H9 (cell line): ENCODE results near the gene TFRC. TPM values are rescaled to one million over a fixed set of nuclear protein-coding genes. Genes with fewer than 3 reads are reported as not detected.

ENCODE experiments used
- DNase-seq: peaks from one replicate; pipeline ENCODE4 v3.0.0-alpha.2; 2017
- H2AFZ ChIP-seq: one replicate; pipeline ENCODE4 v1.6.1; 2013; ENCODE audit warnings: mild to moderate bottlenecking, low read length, control low read depth, moderate library complexity
- H2AK5ac ChIP-seq: 2 replicates; pipeline ENCODE4 v1.6.1; 2013; ENCODE audit warnings: low read length, control low read depth, mixed read lengths; ENCODE audit not compliant: insufficient read length
- H2BK120ac ChIP-seq: one replicate; pipeline ENCODE4 v1.6.1; 2013; ENCODE audit warnings: low read depth, mild to moderate bottlenecking, low read length, control low read depth, inconsistent platforms; ENCODE audit not compliant: poor library complexity, severe bottlenecking
- H2BK12ac ChIP-seq: 2 replicates; pipeline ENCODE4 v1.6.1; 2013; ENCODE audit warnings: low read length, control low read depth, mixed read lengths, low read depth; ENCODE audit not compliant: insufficient read length
- H2BK15ac ChIP-seq: 2 replicates; pipeline ENCODE4 v1.6.1; 2013; ENCODE audit warnings: low read depth, low read length, control low read depth
- H2BK20ac ChIP-seq: one replicate; pipeline ENCODE4 v1.6.1; 2013; ENCODE audit warnings: low read depth, mild to moderate bottlenecking, low read length, control low read depth, inconsistent platforms; ENCODE audit not compliant: poor library complexity, severe bottlenecking
- H2BK5ac ChIP-seq: 2 replicates; pipeline ENCODE4 v1.6.1; 2013; ENCODE audit warnings: low read length, control low read depth, mixed read lengths; ENCODE audit not compliant: insufficient read length
- H3K14ac ChIP-seq: 2 replicates; pipeline ENCODE4 v1.6.1; 2013; ENCODE audit warnings: low read length, control low read depth; ENCODE audit not compliant: insufficient read depth
- H3K18ac ChIP-seq: 2 replicates; pipeline ENCODE4 v1.6.1; 2013; ENCODE audit warnings: low read depth, mild to moderate bottlenecking, mixed read lengths, low read length, control low read depth; ENCODE audit not compliant: insufficient read length
- H3K23ac ChIP-seq: 2 replicates; pipeline ENCODE4 v1.6.1; 2013; ENCODE audit warnings: low read length, control low read depth, mixed read lengths, low read depth; ENCODE audit not compliant: insufficient read length
- H3K23me2 ChIP-seq: 2 replicates; pipeline ENCODE4 v1.6.1; 2013; ENCODE audit warnings: low read depth, mild to moderate bottlenecking, mixed read lengths, low read length, control low read depth; ENCODE audit not compliant: insufficient read length, poor library complexity, severe bottlenecking
- H3K27ac ChIP-seq: 2 replicates; pipeline ENCODE4 v1.5.1; 2013; ENCODE audit warnings: low read length, control low read depth, mixed read lengths, low read depth; ENCODE audit not compliant: insufficient read length
- H3K27me3 ChIP-seq: 2 replicates; pipeline ENCODE4 v1.6.1; 2013; ENCODE audit warnings: low read length, control low read depth, inconsistent platforms; ENCODE audit not compliant: insufficient read depth
- H3K4ac ChIP-seq: 2 replicates; pipeline ENCODE4 v1.6.1; 2013; ENCODE audit warnings: low read depth, mild to moderate bottlenecking, control low read depth, inconsistent platforms, low read length, moderate library complexity
- H3K4me1 ChIP-seq: 2 replicates; pipeline ENCODE4 v1.6.1; 2013; ENCODE audit warnings: low read length, control low read depth, inconsistent platforms; ENCODE audit not compliant: insufficient read depth
- H3K4me2 ChIP-seq: 2 replicates; pipeline ENCODE4 v1.6.1; 2013; ENCODE audit warnings: low read length, control low read depth, mixed read lengths; ENCODE audit not compliant: insufficient read length, insufficient read depth
- H3K56ac ChIP-seq: 2 replicates; pipeline ENCODE4 v1.6.1; 2013; ENCODE audit warnings: low read depth, mild to moderate bottlenecking, mixed read lengths, low read length, control low read depth; ENCODE audit not compliant: insufficient read length
- H3K79me1 ChIP-seq: 2 replicates; pipeline ENCODE4 v1.6.1; 2013; ENCODE audit warnings: low read depth, mild to moderate bottlenecking, moderate library complexity, low read length, control low read depth, inconsistent platforms; ENCODE audit not compliant: insufficient read depth, poor library complexity, severe bottlenecking
- H3K79me2 ChIP-seq: 2 replicates; pipeline ENCODE4 v1.6.1; 2013; ENCODE audit warnings: low read length, control low read depth, inconsistent platforms; ENCODE audit not compliant: insufficient read depth
- H3K9ac ChIP-seq: 2 replicates; pipeline ENCODE4 v1.6.1; 2013; ENCODE audit warnings: low read length, control low read depth, mixed read lengths; ENCODE audit not compliant: insufficient read length; ENCODE audit errors: extremely low read depth
- H3K9me3 ChIP-seq: one replicate; pipeline ENCODE4 v1.6.1; 2013; ENCODE audit warnings: low read depth, low read length, inconsistent platforms; ENCODE audit not compliant: control insufficient read depth
- H3T11ph ChIP-seq: one replicate; pipeline ENCODE4 v1.6.1; 2013; ENCODE audit warnings: mild to moderate bottlenecking, low read length, control low read depth, inconsistent platforms
- H4K20me1 ChIP-seq: one replicate; pipeline ENCODE4 v1.6.1; 2013; ENCODE audit not compliant: control insufficient read depth, insufficient read length, insufficient read depth
- H4K5ac ChIP-seq: 2 replicates; pipeline ENCODE4 v1.6.1; 2013; ENCODE audit warnings: low read depth, mild to moderate bottlenecking, mixed read lengths, low read length, control low read depth; ENCODE audit not compliant: insufficient read length
- H4K8ac ChIP-seq: replicated peaks from 2 replicates; pipeline ENCODE4 v1.6.1; 2013; ENCODE audit warnings: low read length, control low read depth, mixed read lengths, low read depth; ENCODE audit not compliant: insufficient read length
- H4K91ac ChIP-seq: 2 replicates; pipeline ENCODE4 v1.6.1; 2013; ENCODE audit warnings: low read depth, mild to moderate bottlenecking, moderate library complexity, mixed read lengths, low read length, control low read depth; ENCODE audit not compliant: insufficient read length
- H3K27ac Mint-ChIP-seq, 3 experiments: 2 replicates in 2 of 3; 3 replicates in 1 of 3; pipeline ENCODE4 v1.8.0; 2020 to 2021; ENCODE audit warnings: mixed read lengths in 3 of 3, mild to moderate bottlenecking in 1 of 3, moderate library complexity in 1 of 3
- H3K27me3 Mint-ChIP-seq: 2 replicates; pipeline ENCODE4 v1.8.0; 2021; ENCODE audit warnings: low read depth, mild to moderate bottlenecking, moderate library complexity, mixed read lengths
- H3K36me3 Mint-ChIP-seq, 3 experiments: 2 replicates in 2 of 3; 3 replicates in 1 of 3; pipeline ENCODE4 v1.8.0; 2020 to 2021; ENCODE audit warnings: low read depth in 3 of 3, mixed read lengths in 3 of 3; ENCODE audit not compliant: insufficient read depth in 1 of 3
- H3K4me1 Mint-ChIP-seq, 2 experiments: 2 replicates each; pipeline ENCODE4 v1.8.0; 2020; ENCODE audit warnings: mixed read lengths in 2 of 2
- H3K4me3 Mint-ChIP-seq, 2 experiments: 2 replicates in 1 of 2; 3 replicates in 1 of 2; pipeline ENCODE4 v1.8.0; 2020 to 2021; ENCODE audit warnings: mild to moderate bottlenecking in 2 of 2, mixed read lengths in 2 of 2, moderate library complexity in 1 of 2
- H3K9me3 Mint-ChIP-seq, 2 experiments: 2 replicates in 1 of 2; 3 replicates in 1 of 2; pipeline ENCODE4 v1.8.0; 2020; ENCODE audit warnings: mild to moderate bottlenecking in 2 of 2, mixed read lengths in 2 of 2, moderate library complexity in 1 of 2
- WGBS: extraction: QIAGEN DNeasy Blood & Tissue Kit; methylation state at CpG from one replicate; pipeline ENCODE4 v1.1.7; 2013; ENCODE audit warnings: missing lambda C conversion rate, low lambda C conversion rate, mixed read lengths; ENCODE audit not compliant: insufficient read length; ENCODE audit errors: extremely low coverage; 5-methylcytosine and 5-hydroxymethylcytosine counted together
- total RNA-seq: library from RNA; stranded (reverse); gene quantifications from 2 replicates; pipeline ENCODE4 v1.2.1, GENCODE V29; 2021
- TF ChIP-seq, protein P1 (sequence below): fragments of 200-600 bp; sonication (generic); conservative IDR thresholded peaks from 3 replicates; pipeline ENCODE4 v1.8.0; 2021; ENCODE audit warnings: antibody characterized with exemption, mild to moderate bottlenecking

The TFRC gene
- total RNA-seq, 1 experiment from 2014 or later, result 135 TPM

DNA sequence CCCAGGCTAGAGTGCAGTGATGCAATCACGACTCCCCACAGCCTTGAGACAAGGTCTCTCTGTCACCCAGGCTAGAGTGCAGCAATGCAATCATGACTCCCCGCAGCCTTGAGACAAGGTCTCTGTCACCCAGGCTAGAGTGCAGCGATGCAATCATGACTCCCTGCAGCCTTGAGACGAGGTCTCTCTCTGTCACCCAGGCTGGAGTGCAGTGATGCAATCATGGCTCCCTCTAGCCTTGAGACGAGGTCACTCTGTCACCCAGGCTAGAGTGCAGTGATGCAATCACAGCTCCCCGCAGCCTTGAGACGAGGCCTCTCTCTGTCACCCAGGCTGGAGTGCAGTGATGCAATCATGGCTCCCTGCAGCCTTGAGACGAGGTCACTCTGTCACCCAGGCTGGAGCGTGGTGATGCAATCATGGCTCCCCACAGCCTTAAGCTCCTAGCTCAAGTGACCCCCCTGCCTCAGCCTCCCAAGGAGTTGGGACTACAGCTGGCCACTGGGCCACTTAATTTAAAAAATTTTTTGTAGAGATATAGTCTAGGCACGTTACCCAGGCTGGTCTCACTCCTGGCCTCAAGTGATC, 26.1 kb downstream of the TFRC start:
- no peaks in the 10 kb centered on the region for H3K23me2 ChIP-seq
- H3K4ac ChIP-seq, result no peak overlapping the region
- no peak overlapping the region for H4K8ac ChIP-seq
- no peaks in the 10 kb centered on the region for H3K9me3 ChIP-seq
- no peak overlapping the region for H2BK120ac ChIP-seq
- no peak overlapping the region for H2AK5ac ChIP-seq
- no peak overlapping the region for H3K4me3 Mint-ChIP-seq
- no peak overlapping the region for H2BK5ac ChIP-seq
- TF ChIP-seq, protein P1, sequence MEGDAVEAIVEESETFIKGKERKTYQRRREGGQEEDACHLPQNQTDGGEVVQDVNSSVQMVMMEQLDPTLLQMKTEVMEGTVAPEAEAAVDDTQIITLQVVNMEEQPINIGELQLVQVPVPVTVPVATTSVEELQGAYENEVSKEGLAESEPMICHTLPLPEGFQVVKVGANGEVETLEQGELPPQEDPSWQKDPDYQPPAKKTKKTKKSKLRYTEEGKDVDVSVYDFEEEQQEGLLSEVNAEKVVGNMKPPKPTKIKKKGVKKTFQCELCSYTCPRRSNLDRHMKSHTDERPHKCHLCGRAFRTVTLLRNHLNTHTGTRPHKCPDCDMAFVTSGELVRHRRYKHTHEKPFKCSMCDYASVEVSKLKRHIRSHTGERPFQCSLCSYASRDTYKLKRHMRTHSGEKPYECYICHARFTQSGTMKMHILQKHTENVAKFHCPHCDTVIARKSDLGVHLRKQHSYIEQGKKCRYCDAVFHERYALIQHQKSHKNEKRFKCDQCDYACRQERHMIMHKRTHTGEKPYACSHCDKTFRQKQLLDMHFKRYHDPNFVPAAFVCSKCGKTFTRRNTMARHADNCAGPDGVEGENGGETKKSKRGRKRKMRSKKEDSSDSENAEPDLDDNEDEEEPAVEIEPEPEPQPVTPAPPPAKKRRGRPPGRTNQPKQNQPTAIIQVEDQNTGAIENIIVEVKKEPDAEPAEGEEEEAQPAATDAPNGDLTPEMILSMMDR, result no peak
- no peaks in the 10 kb centered on the region for H3K9me3 Mint-ChIP-seq
- no peak overlapping the region for H4K91ac ChIP-seq
- H3T11ph ChIP-seq, result no peak overlapping the region
- peak overlapping the region; percentile 20; the same call in 1 of the 2 replicates for H2BK15ac ChIP-seq
- H3K27me3 Mint-ChIP-seq, result no peaks in the 10 kb centered on the region
- H3K9ac ChIP-seq, result no peak overlapping the region
- peak overlapping the region; percentile 17 for H3K27ac ChIP-seq
- peak overlapping the region in 2 of 3 experiments; percentile 29 to 98; a peak in 4 of 7 replicates for H3K27ac Mint-ChIP-seq
- no peaks in the 10 kb centered on the region for H4K20me1 ChIP-seq
- H4K5ac ChIP-seq, result peak overlapping the region; percentile 95
- no peak overlapping the region for H3K56ac ChIP-seq
- WGBS, result no CpG with 5 or more reads among the region's 10 CpGs
- H3K27me3 ChIP-seq, result no peaks in the 10 kb centered on the region
- H3K18ac ChIP-seq, result no peak overlapping the region
- H3K4me1 Mint-ChIP-seq, result peaks cover 26 to 30% of the 10 kb centered on the region in 2 experiments
- no peak overlapping the region for H2BK20ac ChIP-seq
- H3K23ac ChIP-seq, result no peak overlapping the region
- H3K4me2 ChIP-seq, result no peak overlapping the region
- no peak overlapping the region for H3K14ac ChIP-seq
- H3K79me1 ChIP-seq, result no peaks in the 10 kb centered on the region
- no peak overlapping the region for H2BK12ac ChIP-seq
- no peak for DNase-seq
- H3K36me3 Mint-ChIP-seq, result peaks cover 59 to 94% (median 94%) of the 10 kb centered on the region in 3 experiments; a peak in 6 of 7 replicates
- peaks cover 5% of the 10 kb centered on the region for H3K4me1 ChIP-seq
- no peaks in the 10 kb centered on the region for H3K79me2 ChIP-seq
- H2AFZ ChIP-seq, result no peak overlapping the region
